HG03139 (cell line): Measurements from ENCODE around the gene PEA15.

Experiments
- ATAC-seq: cut with Tn5 transposase; IDR thresholded peaks from one replicate; pipeline ENCODE4 v1.9.1; 2021; ENCODE audit not compliant: unreplicated experiment

Gene PEA15

GRCh38 chr1:160178731-160179130 is 26.5 kb upstream of the PEA15 start:
- ATAC-seq: no peak

DNA sequence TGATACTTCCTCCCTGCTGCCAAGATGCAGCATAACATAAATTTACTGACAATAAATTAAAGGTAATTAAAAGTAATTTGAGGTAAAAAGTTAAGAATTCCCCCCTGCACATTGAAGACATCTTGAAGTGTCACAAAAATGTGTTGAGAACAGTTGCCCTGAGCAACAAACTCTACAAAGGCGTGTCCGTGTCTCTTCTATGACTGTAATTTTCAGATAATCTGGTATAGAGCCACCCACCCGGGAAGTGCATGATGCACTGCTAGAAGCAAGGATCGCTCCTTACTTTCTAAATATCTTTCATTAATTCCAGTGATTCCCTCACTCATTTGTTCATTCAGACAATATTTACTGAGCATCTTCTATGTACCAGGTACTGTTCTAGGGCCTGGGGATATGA is 25.8 kb upstream of the PEA15 start:
- no peak for ATAC-seq

DNA sequence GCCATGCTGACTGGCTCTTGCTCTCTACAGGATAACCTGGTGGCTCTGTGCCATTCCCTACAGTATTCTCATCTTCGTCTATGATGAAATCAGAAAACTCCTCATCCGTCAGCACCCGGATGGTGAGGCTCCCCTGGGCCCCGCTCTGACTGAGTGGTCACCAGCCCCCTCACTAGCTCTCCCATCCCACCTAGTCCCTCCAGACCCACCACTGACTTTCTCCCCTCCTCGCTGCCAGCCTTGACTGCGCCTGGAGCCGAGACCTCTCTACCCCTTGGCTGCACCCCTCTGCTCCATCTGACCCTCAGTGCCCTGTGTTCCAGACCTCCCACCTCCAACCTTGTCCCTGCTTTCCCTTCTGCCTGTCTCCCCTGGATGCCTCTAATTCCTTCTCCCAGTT is 18.9 kb upstream of the PEA15 start:
- no peak for ATAC-seq

- ATAC-seq: no peak
Measured at GRCh38 chr1:160186729-160187128, 18.5 kb upstream of the PEA15 start.

DNA sequence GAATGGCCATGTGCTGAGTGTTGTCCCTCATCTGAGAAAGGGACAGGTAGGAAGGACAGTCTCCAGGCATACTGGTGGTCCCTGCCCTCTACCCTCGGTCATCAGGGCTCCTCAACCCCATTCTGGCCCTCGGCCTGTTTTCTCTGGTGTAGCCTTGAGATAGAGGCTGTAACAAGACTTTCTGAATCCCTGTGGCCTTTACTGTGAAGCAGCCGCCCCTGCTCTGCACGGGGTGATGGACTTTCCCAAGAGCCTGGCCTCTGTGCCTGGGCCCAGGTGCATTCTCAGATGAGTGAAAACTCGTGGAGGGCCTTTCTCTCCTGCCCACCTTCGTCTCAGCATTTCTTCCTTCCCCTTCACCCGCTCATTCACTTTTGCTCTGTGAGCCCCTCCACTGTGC is 17.8 kb upstream of the PEA15 start:
- no peak for ATAC-seq

GRCh38 chr1:160188341-160188740 is 16.8 kb upstream of the PEA15 start:
- no peak for ATAC-seq

- ATAC-seq: no peak
Measured at GRCh38 chr1:160189649-160190625, 15.2 kb upstream of the PEA15 start, which contains the start of gene CASQ1. Gene CASQ1, plus strand, starts transcription at chr1:160190575. Its CDS starts 177 bp downstream, at chr1:160190752.

- ATAC-seq: no peak
Measured at GRCh38 chr1:160191756-160192155, 13.4 kb upstream of the PEA15 start.

- ATAC-seq: no peak
Measured at GRCh38 chr1:160192234-160192633, 12.9 kb upstream of the PEA15 start.

DNA sequence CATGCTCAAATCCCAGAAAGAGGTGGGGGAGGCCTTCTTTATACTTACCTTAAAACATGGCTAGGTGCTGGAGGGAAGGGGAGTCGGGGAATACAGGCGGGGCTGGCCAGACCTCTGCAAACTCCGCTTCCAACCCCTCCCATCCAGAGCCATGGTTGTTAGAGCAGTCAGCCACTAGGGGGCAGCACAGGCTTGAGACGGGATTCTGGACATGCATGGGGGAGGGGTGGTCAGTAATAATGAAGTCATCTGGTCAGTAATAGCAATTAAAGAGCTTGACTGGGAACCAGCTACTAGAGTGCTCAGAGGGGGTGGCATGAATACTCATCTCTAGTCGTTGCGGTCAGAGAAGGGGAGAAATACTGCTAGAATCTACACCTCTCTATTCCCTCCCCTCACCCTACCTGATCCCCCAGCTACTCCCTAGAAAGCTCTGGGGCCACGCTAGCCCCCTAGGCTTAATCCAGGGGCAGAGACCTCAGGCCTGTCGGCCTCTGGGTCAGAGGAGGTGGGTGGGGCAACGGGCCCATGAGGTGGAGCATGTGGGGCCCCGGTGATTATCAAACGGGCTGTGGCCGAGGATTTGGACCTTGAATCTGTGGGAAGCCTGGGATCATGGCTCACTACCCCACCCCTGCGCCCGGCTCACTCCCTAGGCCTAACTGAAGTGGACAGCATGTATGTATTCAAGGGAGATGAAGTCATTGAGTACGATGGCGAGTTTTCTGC is 11.9 kb upstream of the PEA15 start:
- no peak for ATAC-seq

DNA sequence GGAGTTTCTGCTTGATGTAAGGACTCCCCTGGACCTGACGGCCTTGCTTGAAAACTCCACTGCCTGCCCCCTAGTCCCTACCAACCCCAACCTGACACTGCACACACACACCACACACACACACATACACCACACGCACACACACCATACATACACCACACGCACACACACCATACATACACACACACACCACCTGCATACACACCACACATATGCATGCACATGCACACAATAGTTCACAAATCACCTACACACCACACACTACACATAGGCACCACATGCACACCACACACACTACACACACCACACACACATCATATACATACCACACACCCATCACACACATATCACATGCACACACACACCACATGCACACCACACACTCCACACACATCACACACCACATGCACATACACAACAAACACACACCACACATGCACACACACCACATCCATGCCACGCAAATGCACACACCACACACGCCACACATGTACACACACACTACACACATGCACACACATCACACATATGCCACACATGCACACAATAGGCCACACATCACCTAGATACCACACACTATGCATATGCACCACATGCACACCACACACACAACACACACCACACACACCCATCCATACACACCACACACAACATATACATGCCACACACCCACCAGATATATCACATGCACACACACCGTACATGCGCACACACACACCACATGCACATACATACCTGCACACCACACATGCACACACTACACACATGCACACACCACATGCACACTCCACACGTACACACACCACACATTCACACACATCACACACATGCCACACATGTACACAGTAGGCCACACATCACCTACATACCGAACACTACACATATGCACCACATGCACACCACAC is 11.1 kb upstream of the PEA15 start:
- no peak for ATAC-seq

- no peak for ATAC-seq
Measured at GRCh38 chr1:160194737-160195059, 10.5 kb upstream of the PEA15 start.

- ATAC-seq: no peak
Measured at GRCh38 chr1:160196143-160196542, 9.0 kb upstream of the PEA15 start.

DNA sequence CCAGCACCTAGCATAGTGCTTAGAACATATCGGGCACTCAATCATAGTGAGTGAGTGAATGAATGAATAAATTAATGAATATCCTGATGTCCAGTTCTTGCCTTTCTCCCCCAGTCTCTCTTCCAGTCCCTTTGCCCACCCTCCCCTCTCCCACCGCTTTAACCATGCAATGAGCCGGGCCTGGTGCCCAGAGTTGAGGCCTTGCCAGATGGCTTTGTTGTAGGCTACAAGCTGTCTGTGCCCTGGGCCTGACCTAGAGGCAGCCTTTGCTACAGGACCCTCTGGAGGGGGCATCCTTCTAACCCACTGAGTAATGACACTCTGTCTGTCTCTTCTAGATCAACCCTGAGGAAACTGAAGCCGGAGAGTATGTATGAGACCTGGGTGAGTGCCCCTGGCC is 8.0 kb upstream of the PEA15 start:
- no peak for ATAC-seq

DNA sequence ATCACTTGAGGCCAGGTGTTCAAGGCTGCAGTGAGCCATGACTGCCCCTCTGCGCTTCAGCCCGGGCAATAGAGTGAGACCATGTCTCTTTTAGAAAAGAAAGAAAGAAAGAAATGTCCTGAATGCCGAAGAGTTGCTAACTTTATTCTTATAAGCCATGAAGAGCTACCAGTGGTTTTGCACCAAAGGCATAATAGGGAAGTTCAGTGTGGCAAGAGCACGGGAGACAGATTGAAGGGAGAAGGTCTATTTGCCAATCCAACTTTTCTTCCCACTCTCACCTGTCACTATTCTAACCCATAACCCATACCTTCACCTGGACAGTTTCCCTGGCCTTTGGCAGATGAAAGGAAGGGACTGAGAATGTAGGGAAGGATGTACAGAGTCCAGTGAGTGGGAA is 4.4 kb upstream of the PEA15 start:
- ATAC-seq: no peak

DNA sequence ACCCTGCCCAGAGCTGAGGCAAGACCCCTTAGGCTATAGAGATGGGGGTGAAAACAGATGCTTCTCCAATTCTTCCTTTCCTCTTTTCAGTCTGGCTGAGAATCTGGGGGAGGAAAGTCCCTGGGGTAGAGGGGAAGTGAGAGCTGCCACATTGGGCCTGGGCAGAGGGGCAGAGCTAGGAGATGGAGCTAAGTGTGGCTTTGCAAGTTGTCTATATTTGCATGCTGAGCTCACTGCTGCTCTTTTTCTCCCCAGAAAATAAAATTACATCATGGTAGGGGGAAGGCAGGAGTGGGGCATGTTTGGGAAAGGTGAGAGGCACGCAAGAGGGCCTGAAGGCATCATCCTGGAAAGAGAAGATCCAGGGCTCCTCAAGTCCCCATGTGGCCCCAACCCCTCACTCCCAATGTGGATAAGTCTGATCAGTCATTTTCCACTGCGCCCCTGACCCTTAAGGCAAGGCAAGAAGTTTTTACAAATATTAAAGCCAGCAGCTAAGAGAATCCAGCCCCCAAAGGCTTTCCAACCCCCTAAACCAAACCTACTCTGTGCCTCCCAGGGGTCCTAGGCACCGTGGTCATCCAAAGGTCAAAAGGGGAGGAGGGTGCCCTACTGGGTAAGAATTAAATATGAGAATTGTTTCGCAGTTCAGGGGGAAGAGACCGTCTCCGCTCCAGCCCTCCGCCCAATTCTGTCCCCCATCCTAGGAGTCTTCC is 500 bp upstream of the PEA15 start:
- ATAC-seq: no peak

DNA sequence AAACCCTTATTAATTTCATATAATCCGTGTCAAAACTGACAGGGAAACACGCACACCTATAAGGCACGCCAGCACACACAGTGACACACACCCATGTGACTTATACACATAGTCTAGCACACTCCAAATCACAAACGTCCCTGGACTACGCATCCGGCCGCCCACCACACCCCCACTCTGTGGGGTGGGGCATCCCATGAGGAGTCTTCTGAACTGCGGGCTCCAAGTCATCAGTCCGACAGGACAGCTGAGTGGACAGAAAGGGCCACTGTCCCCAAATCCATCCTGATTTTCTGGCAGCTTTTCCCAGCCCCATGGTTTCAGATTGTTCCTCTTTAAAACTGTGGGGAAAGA is 829 bp downstream of the PEA15 start:
- ATAC-seq: no peak

GRCh38 chr1:160206421-160207117 is 1.4 kb downstream of the PEA15 start:
- ATAC-seq: no peak

DNA sequence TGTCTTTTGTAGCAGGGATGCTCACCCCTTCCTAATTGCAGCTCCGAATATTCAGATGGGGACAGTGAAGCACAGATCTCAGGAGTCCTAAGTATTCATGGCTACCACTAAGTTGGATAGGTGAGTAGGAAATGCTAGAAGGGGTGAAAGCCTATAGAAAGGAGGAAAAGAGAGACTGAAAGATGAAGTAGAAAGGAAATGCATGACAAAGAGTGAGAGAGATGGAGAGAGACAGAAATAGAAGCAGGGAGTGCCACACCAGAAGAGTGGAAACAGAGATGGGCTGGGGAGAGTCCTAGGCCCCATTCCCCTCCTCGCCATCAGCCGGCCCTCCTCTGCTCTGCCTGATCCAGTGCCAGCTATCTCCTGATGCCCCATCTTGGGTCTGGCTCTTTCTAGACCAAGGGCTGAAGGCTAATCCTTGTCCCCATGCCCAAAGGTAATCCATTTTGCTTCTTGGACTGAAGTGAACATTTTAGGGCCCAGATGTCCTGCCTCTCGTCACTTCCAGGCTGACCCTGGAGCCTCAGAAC is 2.0 kb downstream of the PEA15 start:
- ATAC-seq: no peak
